HCEC 1CT (cell line): Measurements from ENCODE around the gene MICAL3.
A peak's percentile ranks its signal among the peaks of the same experiment; 100 is the strongest.

Experiments
- DNase-seq: peaks from one replicate; pipeline ENCODE4 v3.0.0-alpha.2; 2017

The MICAL3 gene

GRCh38 chr22:17925431-17925841, 98.9 kb downstream of the MICAL3 start:
- DNase-seq: no peak

GRCh38 chr22:17924735-17925364, 99.5 kb downstream of the MICAL3 start:
- DNase-seq: no peak

GRCh38 chr22:17924076-17924475, 100.3 kb downstream of the MICAL3 start:
- DNase-seq: no peak

- peak; percentile 77 for DNase-seq
These were observed 101.1 kb downstream of the MICAL3 start for GRCh38 chr22:17922925-17923903.

GRCh38 chr22:17921871-17922821, 102.2 kb downstream of the MICAL3 start:
- DNase-seq: no peak

GRCh38 chr22:17920992-17921650, 103.2 kb downstream of the MICAL3 start:
- DNase-seq: no peak

GRCh38 chr22:17920145-17920605, 104.2 kb downstream of the MICAL3 start:
- no peak for DNase-seq

- DNase-seq: no peak
These were observed 104.9 kb downstream of the MICAL3 start for GRCh38 chr22:17919276-17920144.

GRCh38 chr22:17918840-17919239, 105.5 kb downstream of the MICAL3 start:
- DNase-seq: peak; percentile 14

- no peak for DNase-seq
These were observed 106.8 kb downstream of the MICAL3 start for GRCh38 chr22:17917490-17917983.

GRCh38 chr22:17916226-17916889, 108.0 kb downstream of the MICAL3 start:
- DNase-seq: no peak

- DNase-seq: no peak
These were observed 108.7 kb downstream of the MICAL3 start for GRCh38 chr22:17915676-17916075.

GRCh38 chr22:17915188-17915587, 109.2 kb downstream of the MICAL3 start:
- no peak for DNase-seq

GRCh38 chr22:17914474-17914873, 109.9 kb downstream of the MICAL3 start:
- DNase-seq: no peak

GRCh38 chr22:17913801-17914347, 110.5 kb downstream of the MICAL3 start:
- peak; percentile 83 for DNase-seq

GRCh38 chr22:17912945-17913721, 111.2 kb downstream of the MICAL3 start:
- DNase-seq: no peak

GRCh38 chr22:17911887-17912286, 112.5 kb downstream of the MICAL3 start:
- no peak for DNase-seq

GRCh38 chr22:17911312-17911705, 113.1 kb downstream of the MICAL3 start:
- no peak for DNase-seq
